HG02759 (cell line): ENCODE results near the gene AAK1.

Source experiments
- ATAC-seq: cut with Tn5 transposase; IDR thresholded peaks from one replicate; pipeline ENCODE4 v1.9.1; 2021; ENCODE audit warnings: mild to moderate bottlenecking, moderate library complexity; ENCODE audit not compliant: unreplicated experiment

Gene AAK1

DNA sequence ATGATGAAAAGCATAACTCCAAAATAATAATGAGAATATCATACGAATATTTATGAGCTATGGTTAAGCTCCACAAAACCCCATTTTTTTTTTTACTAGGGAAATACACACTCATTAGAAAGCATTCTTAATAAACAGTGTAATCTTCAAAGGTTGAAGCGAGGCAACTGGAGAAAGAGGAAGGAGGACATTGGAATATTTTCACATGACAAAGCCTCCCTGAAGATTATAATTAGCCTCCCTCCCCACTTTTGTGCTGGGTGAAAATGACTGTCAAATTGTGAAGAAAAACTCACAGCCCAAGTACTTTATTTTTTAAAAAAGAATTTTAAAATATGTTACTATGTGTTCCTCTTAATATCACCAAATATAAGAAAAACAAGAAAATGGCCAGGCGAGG lies 142.2 kb downstream of the AAK1 start:
- no peak for ATAC-seq

DNA sequence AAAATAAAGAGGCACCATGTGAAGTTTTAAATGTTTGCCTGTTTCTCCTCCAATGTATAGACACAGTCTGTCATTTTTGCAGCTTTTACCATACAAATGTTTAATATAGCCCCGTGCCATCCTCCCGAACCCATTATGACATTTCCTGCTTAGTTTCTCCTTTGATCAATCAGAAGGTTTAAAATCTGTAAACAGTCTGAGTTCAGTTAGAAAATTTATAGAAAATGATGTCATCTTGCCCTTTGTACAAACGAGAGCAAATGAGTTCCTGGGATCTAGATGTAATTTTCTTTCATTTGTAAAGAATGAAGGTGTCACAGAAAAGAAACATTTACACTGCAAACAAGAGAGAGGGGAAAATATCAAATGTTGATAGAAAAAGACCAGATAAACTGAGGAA lies 143.6 kb downstream of the AAK1 start:
- no peak for ATAC-seq

DNA sequence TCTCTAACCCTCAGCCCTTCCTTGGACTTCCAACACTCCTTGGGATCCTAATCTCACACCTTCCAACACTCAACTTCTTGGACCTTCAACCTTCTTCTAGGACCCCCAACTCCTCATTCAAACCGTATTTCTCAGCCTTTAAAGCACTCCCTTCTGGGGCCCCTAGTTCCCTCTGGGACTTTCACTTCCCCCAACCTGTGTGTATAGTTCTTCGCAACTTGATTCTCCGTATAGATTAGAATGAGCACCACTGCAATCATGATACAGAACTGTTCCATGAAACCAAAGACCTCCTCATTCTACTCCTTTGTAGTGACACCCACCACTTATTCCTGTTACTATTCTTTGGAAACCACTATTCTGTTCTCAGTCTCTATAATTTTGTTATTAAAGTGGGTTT lies 144.3 kb downstream of the AAK1 start:
- no peak for ATAC-seq

DNA sequence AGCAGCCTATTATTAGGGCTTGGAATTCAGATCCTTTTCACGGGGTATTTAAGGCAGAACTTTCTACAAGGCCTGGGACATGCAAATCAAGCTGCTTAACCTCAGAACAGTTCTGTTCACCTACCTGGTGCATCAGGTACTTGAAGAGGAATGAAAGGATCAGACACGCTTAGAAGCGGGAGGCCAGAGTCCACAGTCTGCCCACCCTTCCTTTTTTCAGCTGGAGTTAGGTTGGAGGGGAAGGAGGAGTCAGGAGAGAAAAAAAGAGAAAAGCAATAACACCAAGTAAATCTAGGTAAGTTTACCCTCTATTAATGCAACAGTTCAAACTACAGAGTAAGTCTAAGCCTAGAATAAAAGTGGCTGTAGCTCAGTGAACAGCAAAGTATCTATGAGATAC lies 147.7 kb downstream of the AAK1 start:
- no peak for ATAC-seq

DNA sequence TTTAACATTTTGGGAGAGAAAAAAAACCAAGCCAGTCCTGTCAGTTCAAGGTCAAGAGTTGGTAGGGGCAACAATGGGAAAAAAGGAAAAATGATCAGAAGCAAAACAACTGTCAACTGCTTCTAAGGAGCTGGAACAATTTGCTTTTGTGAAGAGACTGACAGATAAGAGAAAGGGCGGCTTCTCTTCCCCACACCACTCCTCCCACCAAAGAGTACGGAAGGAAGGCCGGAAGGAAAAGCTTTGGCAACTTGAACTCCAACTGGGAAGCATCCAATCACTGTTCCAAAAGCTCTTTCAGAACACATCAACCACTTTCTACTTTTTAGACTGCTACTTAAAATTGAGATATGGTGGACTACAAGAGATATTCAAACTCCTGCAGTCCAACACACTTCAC lies 148.5 kb downstream of the AAK1 start:
- ATAC-seq, result no peak

DNA sequence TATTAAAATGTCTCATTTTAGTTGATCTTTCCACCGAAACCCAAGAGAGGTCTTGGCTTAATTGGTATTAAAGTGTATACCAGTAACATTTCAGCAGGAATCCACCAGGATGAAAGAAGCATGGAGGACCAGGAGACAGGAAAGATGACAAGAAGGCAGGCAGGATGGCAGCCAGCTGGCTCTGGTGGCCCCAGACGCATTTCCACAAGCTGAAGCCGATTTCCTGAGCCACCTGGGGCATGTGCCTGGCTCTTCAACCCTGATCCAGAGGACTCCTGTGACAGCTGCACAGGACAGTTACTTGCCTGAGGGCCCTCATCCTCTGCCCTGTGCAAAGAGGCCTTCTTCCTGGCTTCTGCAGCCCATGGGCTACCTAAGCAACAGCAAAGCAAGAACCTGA lies 149.4 kb downstream of the AAK1 start:
- no peak for ATAC-seq

DNA sequence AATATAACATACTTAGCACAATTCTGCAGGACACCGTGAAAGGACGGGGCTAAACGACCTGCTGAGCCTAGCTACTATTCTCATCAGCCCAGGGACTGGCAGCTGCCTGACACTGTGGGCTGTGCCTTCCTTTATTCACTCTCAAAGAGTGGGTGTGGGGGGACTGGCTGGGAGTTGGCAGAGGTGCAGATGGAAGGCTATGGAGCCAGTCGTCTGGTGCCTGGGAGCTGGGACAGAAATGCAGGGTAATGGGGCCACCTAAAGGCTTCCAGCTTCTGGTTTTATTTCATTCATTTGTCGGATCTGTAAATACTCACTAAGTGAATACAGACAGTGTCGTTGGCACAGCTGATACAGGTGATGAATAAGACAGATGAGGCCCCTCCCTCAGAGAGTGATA lies 150.3 kb downstream of the AAK1 start:
- no peak for ATAC-seq

DNA sequence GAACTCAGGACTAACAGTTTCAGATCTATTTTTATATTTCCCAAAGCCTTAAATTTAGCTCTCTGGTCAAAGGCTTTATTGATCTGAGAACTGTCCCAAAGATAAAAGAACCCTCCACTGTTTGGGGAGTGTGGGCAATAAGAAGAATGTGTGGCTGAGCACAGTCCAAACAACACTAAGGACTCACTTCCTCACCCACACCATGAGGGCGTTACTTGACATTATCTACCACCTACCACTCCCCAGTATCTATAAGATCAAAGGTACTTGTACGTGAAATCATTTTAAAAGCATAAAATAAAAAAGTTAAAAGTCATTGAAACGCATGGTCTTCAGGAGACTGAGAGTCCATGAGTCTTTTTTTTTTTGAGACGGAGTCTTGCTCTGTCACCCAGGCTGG lies 151.7 kb downstream of the AAK1 start:
- ATAC-seq, result no peak

DNA sequence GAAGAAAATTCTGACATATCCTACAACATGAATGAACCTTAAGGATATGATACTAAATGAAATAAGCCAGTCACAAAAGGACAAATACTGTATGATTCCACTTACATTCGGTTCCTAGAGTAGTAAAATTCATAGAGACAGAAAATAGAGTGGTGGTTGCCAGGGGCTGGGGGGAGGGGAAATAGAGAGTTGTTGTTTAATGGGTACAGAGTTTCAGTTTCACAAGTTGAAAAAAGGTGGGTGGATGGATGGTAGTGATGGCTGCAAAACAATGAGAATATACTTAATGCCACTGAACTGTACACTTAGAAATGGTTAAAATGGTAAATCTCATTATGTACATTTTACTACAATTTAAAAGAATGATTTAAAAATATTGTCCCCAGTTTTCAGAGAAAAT lies 153.1 kb downstream of the AAK1 start:
- ATAC-seq, result no peak

DNA sequence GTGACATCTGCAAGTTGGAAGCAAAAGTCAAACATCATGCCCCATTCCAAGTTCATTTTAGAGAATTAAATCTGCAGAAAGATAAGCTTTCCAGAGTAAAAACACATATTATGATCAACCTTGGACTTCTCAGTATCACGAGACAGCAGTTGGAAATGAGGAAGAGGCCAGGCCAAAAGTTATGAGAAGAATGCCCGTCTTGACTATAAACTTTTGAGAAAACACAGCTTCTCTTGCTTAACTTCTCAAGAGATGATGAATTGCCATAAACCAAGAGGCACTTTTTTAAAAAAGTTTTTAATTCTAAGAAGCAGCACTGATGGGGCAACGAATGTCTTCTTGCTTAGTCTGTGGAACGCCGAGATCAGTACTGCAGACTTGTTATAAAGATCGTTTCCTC lies 153.7 kb downstream of the AAK1 start:
- ATAC-seq, result no peak

DNA sequence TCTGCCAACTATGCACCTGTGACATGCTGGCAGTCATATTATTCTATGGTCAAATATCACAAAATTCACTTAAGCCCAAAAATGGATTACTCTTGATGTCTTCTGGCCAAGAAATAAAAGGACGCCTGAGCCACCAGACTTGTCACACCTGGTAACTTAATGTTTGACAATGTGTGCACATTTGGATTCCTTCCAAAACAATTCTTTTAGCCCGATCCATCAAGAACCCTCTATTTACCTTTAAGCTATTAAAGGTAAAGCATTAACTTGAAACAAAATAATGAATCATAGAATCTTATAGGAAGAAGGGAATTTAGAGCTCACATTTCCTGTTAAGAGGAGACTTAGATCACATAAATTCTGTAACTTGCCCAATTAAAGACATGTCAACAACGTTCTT lies 159.8 kb downstream of the AAK1 start:
- no peak for ATAC-seq

DNA sequence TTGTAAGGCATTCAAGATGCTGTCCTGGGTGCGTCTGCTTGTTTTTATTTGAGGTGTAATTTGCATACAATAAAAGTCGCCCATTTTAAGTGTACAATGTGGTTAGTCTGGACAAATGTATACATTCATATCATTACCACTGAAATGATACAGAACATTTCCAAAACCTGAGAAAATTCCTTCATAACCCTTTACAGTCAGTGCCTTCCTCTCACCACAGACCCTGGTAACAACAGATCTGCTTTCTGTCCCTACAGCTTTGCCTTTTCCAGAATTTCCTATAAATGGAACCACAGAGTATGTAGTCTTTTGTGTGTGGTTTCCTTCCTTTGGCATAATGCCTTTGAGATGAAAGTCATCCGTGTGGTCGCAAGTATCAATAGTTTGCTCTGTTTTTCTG lies 160.5 kb downstream of the AAK1 start:
- ATAC-seq, result no peak

DNA sequence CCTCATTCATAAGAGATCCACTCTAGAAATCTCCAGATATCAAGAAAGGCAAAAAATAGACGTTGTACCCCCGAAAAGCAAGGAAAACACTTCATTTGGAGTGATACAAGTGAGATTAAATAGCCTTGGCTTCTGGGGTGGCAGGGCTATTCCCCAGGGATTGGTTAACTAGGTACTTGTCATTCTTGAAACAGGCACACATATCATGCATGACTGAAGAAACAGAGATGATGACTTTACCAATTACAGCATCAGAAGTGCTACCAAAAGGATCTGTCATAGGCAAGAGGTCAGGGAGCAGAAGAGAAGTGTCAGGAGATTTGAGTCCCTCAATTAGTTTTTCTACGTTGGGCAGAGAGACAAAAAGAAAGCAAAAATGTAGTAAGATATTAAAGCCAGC lies 161.1 kb downstream of the AAK1 start:
- no peak for ATAC-seq

DNA sequence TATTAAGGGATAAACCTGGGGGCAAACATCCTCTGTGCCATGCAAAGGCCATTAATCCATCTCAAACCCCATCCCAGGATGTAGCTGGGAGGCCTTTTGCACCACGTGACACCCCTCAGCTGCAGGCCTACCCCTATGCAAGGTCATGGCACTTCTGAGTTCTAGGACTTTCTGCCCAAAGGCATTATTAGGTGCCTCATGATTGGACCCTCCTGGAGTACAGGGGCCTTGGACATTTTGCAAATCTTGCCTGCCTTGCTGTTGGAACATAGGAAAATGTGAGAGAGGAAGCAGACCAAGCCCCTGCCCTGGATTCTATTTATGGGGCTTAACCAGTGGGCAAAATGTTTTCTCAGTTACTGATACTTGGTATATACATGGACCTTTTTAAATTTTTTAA lies 162.1 kb downstream of the AAK1 start:
- no peak for ATAC-seq

DNA sequence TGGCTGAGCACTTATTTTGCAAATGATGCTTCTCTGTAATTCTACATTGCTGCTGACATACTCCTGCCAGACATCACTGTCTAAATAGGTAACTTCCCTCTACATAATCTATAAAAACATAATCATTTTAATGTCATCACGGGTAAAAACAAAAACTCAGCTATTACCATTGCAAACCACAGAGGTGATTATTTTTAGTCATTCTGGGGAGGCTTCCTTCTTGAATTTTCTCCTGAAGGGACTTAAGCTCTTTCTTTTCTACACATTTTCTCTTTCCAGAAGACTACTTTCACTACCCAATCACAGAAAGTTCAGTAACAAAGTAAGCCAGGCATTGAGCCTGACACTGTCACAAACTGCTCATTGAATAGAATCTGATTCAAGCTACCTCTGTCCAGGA lies 165.9 kb downstream of the AAK1 start:
- no peak for ATAC-seq

DNA sequence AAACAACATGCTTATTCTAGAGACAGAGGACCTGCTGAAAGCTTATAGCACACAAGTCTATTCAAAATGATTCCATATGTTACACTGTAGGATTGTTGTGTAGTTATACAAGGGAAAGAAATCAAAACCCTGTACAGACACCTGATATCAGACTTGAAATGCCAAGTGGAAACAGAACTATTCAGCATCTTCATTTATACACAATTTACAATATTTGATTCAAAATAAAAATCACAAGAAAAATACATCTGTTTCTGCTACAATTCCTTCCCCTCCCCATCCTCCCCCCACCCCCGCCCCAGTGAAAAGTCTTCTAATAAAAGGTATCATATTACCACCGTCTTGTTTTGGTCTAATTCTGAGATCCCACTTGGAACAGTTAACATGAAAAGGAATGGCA lies 168.9 kb downstream of the AAK1 start:
- ATAC-seq, result no peak

DNA sequence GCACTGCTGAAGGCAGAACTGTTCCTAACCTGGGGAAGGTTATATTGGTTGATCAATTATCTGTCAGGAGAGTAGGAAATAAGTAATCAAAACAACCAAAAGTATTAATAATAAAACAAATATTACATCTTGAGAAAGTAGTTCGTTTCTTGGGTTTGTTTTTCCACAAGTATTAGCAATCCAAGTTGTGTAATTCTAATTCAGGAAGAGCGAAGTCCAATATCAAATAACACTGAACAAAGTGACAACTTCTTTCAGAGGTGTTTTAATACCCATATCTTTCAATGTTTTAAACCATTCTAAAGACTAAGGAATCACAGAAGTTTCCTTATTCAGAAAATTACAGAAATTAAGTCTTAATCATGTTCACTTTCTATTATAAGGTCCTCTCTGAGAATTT lies 171.7 kb downstream of the AAK1 start:
- ATAC-seq, result no peak

DNA sequence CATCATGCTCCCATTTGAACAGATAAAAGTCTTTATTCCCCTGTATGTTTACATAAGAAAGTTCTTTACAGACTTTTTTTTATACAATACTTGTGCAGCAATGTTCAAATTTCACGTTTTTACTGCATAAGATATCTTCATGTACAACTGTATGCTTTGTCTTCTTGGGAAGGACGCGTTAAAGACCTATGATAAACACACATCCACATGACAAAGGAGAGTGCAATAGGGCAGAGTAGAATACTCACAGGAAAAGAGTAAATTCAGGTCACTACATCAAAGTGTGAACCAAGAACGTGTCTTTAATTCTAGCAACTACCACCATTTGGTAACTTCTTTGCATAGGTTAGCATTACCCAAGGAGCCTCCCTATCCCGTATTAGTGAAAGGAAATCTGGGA lies 172.6 kb downstream of the AAK1 start:
- ATAC-seq, result no peak

DNA sequence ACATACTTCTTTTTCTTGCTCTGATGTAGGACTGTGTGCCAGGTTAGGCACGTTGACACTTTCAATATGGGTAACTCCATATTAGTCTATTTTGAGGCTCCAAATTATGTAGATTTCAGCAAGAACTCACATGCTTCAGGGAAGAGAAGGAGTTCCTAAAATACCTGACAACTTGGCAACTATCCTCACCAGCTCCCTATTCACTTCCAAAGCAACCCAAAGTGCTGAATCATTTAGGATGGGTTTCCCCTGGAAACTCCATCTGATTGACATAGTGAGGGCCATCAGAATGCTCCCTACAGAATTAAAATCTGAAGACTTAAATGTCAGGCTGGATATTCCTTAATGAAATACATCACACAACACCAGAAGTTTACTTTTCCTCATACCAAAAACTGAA lies 173.8 kb downstream of the AAK1 start:
- ATAC-seq, result no peak

DNA sequence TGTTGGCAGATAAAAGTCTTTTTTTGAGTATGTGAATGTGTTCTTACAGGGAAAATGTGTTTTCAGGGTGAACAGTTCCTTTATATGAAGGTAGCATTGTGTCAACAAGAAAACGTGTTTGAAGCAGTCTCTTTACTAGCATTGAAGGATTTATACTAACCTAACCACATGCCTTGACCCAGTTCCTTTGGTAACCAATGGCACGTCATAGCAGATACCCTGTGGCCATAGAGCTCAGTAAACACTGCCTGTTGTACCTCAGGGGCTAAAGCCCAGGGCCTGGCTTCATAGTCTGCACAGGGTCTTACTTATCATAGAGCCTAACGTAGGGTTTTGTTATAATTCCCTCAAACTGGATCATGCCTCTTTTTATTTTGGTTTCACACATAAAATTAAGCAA lies 174.2 kb downstream of the AAK1 start:
- ATAC-seq, result no peak

DNA sequence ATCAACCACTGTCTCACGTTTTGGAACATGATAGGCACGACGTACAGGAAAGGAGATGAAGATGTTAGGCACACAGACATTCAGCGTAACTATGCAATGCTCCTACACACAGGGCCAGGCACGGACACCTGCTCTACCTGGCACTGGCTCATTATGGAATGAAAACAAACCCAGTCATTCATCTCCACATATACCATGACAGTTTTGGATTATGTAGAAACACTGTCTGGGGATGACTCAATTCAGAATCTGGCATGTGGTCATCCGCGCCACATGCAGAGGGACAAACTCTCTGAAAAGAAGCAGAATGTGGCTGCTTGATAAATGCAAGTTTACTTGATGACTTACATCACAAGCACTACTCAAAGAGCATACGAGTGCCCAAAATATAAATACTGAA lies 176.8 kb downstream of the AAK1 start:
- ATAC-seq, result no peak

DNA sequence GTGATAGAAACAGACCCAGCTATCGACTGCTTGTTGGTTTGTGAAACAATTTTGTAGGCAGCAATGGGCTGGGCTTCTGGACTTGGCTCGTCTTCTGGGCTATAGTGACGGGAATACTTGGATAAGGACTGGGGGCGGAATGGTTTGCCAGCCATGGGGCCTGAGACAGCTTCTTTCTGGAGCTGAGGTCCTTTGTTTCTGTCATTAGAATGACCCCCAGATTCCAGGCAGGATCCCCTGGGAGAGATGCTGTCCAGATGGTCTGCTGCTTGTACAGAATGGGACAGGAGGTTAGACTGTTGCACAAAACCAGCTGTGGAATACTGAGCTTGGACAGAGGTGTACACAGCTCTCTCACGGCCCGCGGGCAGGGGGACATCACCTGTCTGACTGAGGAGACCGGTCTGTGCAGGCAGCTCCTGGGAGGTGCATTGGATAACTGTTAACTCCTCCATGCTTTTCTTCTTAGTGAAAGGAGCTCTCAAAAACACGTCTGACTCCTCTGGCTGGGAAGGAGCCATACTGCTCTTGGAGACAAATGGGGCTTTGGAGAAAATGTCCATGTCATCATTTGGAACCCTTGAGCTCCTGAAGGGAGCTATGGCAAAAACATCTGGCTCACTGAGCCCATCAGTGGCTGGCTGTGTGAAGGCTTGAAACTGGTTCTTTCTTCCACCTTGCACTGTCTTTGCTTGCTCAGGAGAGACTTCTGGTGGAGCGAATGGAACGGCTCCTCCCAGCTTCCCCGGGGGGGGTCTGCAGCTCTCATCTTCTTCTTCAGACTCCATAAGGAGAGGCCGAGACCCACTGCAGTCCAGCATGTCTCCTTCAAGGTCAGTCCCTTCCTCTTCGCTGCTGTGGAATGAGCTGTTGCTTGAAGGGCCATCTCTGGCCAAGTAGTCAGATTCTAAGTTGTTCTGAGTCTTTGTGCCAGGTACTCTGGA lies 177.8 kb downstream of the AAK1 start:
- ATAC-seq, result no peak

DNA sequence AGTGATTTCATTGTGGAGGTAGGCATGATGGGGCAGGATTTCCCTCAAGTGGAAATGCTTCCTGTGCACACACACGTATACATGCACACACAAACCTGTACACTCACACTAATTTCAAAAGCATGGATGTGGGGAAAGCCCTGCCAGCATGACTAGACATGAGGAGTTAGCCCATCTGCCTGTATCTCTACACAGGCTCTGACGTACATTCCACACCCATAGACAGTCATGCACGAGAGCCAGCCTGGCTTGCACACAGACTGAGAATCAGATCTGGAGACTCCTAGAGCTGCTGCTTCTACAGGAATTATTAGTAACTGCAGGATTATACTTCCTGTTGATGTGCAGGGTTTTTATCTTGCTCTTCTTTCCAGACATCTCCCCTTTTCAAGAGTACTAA lies 179.0 kb downstream of the AAK1 start:
- ATAC-seq, result no peak
